Renal cortex interstitium (tissue), 11 donors: ENCODE results near the gene TUBAL3. TPM values are rescaled to one million over a fixed set of nuclear protein-coding genes. Genes with fewer than 3 reads are reported as not detected.
"Not testable (repeated sequence)": the region's sequence is repeated elsewhere in the genome, so short reads cannot be mapped to it uniquely, and the experiment has no call there.

Experiments used
- DNase-seq, 11 donors: peaks; one replicate each; pipeline ENCODE4 v3.0.0-alpha.2; 2013; ENCODE audit warnings: low read depth in 9 of 11, low spot score in 4 of 11; ENCODE audit errors: extremely low read depth in 1 of 11
- polyA plus RNA-seq, 3 donors: library from polyadenylated mRNA; unstranded; fragments of 120-200 nt; gene quantifications; one replicate each; pipeline ENCODE4 v1.2.1, GENCODE V29; 2013; ENCODE audit not compliant: insufficient read length in 3 of 3

TUBAL3 gene
- polyA plus RNA-seq, 3 donors: 0.06 to 0.17 (median 0.17) TPM

DNA sequence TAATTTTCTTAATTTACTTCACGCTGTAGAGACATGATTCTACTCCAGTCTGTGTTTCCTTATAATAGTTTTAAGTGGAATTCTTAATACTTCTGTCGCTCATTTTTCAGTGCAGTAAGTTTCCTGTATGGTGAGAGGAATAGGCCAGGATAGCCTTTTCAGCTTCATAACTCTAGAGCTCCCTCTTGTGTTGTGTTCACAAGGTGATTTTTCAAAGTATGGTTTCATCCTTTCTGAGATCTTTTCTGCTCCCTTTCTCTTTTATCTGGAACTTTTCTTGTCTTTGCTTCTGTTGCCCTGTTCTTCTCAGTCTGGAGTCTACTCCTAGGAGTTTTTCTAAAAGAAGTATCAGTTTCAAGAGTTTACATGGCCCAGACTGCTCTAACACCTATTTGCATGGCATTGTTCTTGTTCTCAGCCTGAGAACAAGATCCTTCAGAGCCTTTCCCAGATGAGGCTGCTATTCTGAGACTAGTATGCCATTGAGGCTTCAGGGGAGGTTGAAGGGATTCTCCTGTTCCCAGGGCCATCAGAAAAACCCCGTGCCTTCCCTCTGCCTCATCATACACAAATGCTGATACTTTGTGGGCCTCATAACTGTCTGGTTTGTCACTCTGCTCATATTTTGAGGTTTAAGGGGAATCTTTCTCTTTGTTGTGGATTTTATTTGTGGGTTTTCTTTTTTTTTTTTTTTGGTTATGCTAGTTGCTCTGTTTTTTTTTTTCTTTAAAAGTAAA is 29.6 kb upstream of the TUBAL3 start:
- no peak for DNase-seq

DNA sequence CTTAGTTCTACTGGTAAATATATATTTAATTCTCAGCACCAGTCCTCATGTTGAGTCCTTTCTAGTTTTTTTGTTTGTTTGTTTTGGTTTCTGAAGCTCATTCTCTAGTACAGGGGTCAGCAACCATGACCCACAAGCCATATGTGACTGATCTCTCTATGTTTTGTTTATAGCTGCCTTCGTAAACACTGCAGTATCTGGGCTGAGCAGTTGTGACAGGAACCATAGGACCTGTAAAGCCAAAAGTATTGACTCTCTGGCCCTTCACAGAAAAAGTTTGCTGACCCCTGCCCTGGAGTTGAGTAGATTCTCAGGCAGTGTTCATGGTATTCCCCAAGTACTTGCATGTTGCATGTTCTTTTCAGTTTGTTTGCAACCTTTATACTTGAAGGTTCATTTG is 28.6 kb upstream of the TUBAL3 start:
- no peak for DNase-seq

DNA sequence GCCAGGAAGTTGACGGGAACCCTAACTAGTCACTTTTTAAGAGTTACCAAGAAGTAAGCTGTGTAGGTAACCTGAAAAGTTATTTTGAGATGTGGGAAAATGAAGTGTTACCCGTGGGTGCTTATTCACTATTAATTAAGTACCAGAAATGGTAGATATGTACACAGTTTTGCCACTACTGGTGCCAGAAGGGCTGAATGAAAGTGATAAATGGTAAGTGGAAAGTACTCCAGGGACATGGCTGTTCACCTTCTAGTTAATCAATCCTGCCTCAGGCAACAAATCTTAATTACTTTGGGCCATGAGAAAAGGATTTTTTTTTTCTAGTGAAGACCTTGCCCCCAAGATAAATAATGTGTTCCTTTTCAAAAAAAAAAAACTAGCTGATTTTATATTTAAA is 23.5 kb upstream of the TUBAL3 start:
- no peak for DNase-seq

DNA sequence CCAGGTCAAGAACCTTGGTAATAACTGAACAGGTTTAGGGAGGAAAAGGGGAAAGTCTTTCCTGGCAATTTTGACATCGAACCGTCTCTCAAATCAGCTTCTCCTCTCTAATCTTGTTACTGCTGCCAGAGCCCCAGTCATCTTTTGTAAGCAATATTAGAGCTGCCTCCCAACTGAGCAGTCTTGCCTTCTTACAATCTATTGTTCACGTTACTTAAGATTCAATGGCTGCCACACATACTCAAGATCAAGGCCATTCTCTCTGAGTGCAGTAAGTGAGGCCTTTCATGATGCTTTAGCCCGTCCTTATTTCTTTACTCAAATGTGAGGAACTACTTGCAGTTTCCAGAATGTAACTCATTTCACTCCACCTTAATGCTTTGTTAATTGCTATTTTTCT is 20.1 kb upstream of the TUBAL3 start:
- no peak for DNase-seq

DNA sequence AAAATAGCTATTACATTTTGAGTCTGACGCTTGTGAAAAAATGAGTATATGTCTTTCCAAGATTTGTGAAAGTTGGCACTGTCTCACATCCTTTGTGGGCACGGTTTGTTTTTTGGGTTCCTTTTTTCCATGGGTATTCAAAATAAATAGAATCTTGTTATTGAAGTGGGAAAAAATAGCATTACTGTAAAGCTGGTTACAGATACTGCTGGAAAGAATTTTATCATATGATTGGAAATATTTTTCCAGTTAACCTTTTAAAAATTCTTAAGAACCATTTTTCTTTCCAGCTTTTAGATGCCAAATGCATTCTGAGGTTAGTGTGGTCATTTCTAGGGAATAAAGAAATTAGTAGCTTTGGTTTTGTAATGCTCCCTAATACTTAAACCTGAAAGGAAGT is 19.1 kb upstream of the TUBAL3 start:
- no peak for DNase-seq

DNA sequence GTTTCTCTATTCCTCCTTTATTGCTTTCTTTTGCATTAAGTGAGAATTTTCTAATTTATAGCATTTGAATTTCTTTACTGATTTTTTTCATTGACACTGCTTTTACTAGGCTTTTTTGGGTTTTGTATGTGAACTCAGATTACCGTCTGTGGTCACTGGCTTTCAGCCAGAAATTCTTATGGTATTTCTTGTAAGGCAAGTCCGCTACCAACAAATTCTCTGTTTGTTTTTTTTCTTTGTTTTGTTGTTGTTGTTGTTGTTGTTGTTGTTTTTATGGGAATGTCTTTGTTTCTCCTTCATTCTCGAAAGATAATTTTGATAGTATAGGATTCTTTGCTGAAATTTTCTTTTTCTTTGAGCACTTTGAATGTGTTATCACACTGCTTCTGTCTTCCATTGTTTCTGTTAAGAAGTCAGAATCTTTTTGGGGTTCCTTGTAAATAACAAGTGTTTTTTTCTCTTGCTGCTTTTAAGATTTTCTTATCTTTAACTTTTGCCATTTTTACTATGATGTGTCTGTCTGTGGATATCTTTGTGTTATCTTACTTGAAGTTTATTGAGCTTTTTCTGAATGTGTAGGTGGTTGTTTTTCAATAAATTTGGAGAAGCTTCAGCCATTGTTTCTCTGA is 15.0 kb upstream of the TUBAL3 start:
- no peak for DNase-seq

DNA sequence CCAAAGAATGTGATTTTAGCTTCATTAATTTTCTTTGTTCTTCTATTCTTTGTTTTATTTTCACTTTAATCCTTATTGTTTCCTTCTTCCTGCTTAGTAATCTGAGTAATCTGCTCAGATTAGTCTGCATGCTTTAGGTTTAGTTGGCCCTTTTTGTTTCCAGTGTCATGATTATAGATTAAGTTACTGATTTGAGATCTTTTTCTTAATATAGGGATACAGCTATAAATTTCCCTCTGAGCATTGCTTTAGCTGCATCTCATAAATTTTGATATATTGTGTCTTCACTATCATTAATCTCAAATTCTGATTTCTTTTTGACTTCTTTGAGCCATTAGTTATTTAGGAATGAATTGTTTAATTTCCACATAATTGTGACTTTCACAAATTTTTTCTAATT is 14.0 kb upstream of the TUBAL3 start:
- DNase-seq: no peak

DNA sequence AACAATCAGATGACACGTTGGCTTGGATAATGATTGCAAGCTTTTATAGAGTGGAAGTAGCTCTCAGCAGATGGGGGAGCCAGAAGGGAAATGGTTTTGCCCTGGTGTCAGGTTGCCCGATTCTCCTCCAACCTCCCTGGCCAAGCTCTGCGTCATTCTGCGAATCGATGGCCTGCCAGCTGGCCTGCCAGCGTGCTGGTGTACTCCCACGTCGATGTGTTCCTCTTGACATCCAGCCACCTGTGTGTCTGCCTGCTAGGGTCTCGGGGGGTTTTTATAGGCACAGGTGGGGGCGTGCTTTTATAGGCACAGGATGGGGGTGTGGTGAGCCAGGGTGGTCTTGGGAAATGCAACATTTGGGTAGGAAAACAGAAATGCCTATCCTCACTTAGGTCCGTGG is 12.4 kb upstream of the TUBAL3 start:
- DNase-seq: no peak

DNA sequence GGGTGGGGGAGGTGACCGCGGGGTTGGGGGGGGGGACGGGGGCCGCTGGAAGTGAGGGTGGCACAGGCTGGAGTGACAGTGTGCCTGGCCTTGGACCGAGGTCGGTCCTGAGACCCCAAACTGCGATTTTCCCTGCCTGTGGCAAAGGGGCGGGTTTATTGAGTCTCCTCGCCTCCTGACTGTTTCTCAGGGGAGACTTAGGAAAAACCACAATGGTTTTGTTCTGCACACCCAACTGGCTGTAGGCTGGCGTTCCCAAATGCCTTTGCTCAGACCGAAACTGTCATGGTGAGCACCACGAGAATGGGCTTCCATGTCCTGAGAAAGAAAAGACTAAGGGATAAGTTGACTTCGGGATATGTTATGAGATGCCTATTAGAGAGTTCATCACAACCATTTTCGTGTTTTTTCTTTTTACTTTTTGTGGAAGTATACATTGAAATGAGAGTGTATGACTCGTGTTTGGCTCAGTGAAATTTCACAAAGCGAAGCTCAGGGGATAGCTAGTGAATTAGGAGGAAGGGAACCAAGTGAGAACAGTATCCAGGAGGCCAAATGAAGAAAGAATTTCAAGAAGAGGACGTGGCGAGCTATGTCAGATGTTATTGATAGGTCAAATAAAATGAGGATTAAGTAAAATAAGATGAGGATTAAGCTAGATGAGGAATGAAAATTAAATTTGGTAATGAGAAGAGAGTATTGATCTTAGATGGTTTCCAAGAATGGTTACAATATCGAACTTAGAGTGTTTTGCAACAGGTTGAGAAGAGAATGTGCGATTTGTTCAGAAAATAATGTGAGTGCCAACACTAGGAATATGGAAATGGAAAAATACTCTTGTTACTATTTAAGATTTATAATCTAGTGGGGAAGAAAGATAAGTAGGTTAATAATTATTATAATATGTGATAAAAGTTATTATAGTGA is 8.6 kb upstream of the TUBAL3 start:
- peak in 2 of 11 donors; percentile 12 to 15 for DNase-seq

DNA sequence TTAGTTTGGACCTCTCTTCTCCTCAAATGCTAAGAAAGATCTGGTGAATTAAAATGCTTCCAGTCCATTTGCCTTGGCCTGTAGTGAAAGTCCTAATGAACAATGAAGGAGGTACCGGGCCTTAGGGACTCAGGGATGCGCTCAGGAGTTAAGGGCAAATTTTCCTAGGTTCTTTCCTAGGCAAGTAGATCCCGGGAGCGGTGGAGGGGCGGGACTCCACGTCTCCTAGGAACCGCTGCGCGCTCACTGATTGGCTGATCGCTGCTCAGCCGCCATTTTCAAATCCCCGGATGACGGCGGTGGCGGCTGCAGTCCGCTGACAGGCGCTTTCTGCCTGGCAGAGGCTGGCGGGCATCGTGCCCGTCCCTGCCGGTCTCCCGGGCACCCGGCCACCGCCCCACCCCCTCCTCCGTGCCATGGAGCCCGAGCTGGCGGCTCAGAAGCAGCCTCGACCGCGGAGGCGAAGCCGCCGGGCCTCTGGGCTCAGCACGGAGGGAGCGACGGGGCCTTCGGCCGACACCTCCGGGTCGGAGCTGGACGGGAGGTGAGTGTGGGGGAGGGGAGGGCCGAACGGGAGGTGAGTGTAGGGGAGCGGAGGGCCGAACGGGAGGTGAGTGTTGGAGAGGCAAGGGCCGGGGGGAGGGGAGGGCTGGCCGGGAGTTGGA is 7.8 kb upstream of the TUBAL3 start, which contains the start of gene NET1:
Gene NET1 (plus strand): TSS at position 281 of the 665 bp plus-strand sequence. CDS start 136 bp downstream, at position 417.
- peak; percentile 68 to 87 (median 84) for DNase-seq

DNA sequence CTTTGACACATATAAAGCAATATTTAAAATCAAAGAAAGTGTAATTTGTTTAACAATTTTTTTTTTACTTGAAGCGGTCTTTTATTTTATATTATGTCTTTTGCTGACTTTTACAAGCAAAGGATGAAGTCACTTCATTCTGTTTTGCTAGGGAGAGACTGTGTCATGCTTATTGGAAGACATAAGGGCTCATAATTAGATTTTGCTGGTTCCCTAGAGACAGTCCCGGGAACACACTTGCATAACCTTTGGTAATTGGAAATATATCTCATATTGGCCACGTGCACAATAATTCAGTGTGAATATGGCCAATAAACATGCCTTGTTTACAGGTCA is 7.3 kb upstream of the TUBAL3 start:
- DNase-seq: no peak

DNA sequence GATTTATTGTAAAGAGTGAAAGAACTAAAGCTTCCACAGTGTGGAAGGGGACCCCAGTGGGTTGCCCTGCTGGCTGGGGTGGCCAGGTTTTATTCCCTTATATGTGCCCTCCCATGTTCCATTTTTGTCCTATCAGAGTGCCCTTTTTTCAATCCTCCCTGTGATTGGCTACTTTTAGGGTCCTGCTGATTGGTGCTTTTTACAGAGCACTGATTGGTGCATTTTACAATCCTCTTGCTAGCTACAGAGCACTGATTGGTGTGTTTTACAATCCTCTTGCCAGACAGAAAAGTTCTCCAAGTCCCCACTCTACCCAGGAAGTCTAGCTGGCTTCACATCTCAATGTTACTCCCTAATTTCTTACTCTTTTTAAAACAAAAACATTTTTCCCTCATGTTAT is 6.2 kb upstream of the TUBAL3 start:
- not testable (repeated sequence) for DNase-seq

DNA sequence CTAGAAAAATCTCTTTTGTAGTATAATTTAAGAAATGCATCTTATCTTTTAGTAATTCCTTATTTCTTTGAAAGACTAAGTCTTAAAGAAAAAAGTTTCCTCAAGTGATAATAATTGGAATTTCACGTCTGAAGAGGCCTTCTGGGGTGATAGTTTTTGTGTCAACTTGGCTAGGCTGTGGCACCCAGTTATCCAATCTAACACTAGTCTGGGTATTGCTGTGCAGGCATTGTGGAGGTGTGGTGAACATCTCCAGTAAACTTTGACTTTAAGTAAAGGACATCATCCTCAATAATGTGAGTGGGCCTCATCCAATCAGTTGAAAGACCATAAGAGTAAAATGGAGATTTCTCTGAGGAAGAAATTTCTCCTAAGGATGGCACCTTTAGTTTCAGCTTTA is 2.3 kb upstream of the TUBAL3 start:
- no peak for DNase-seq

DNA sequence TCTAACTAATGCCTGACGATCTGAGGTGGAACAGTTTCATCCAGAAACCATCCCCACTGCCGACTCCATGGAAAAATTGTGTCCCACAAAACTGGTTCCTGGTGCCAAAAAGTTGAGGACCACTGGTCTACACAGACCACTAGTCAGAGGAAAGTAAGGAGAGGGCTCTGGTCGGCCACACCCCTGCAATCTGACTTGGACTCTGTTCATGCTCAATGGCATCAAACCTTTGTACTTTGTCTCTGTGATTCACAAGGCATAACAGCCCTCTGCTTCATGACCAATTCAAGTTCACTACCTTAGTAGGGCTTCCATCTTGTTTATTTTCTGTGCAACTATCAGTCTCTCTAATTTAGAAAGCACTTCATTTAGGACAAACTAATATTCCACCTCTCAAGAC is 1.8 kb downstream of the TUBAL3 start:
- no peak for DNase-seq

DNA sequence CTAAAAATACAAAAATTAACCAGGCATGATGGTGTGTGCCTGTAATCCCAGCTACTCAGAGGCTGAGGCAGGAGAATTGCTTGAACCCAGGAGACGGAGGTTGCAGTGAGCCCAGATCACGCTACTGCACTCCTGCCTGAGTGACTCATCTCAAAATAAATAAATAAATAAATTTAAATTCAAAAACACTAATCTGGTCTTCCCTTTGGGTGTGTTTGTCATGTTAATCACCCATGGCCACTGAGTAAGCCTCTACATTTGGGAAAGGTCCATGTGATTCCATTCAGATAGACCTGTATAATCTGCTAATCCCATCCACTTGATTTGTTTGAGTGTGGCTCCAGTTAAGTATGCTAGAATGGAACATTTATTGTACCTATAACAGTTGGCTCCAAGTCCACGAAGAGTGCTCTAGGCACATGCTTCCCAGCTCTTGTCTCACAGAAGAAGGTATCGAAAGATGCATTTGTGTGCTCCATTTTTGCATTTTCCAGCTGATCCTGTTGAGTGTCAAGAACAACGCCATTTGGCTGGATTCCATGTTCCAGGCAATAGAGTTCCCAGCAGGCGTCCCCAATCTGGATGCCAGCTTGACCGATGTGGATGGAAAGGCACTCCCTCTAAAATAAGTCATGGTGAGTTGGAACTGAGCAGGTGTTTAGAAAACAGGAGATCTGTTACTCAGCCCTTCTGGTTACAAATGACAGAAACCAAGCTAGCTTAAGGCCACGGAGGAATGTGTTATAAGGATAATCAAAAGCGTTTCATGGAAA is 4.0 kb downstream of the TUBAL3 start:
- DNase-seq: no peak

DNA sequence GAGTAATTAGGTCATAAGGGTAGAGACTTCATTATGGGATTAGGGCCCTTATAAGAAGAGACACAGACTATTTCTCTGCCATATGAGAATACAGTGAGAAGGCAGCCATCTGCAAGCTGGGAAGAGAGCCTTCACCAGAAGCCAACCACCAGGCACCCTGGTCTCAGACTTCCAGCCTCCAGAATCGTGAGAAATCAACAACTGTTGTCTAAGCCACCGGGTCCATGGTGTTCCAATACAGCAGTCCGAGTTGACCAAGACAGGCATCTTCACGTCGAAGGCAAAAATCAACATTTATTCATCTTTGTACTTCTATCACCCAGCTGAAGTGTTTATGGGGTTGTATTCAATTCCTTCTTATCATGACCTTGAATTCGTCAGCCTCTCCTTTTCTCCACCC is 5.3 kb downstream of the TUBAL3 start:
- no peak for DNase-seq

DNA sequence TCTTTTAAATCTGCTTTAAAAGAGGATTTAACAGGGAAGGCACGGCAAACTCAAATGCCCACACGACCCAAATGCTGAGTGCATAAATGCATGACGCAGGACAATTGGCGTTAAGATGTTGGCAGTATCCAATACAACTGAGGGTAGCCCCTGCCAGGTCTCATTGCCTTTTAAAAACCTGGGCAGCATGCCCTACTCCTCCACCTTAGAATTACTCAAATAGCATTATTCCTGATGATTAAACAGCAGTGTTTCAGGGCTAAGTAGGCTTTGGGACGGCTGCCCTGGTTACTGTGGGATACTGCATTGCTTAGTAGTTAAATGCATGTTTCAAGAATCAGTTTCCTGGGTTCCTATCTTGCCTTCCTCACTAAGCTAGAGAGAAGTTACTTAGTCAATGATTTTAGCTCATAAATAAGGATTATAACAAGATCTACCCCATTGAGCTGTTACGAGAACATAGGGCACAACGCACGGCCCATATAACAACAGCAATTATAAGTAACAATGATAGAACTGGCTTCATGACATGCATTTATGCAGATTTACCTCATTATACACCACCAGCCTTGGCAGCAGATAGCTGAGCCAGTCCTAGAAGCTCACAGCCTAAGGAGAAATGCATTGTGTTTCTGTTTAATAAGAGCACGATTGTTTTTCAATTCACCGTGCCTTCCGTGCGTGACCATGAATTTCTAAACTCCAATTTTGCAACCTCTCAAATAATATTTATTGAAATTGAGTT is 7.9 kb downstream of the TUBAL3 start:
- DNase-seq: no peak

DNA sequence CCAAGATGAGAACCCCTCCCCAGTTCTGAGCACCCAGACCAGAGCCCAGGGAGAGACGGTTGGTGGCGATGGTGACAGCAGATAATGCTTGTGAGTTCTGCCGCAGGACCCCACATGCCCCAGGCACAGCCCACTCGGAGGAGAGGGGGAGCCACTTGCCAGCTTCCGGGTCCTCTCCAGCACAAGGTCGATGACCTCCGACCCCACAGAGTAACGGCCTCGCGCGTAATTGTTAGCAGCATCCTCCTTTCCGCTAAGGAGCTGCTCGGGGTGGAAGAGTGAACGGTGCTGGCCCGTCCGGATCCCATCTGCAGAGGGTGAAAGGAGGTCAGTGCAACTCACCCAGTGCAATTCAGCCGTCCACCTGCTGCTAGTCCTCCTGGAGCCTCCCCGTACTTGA is 9.5 kb downstream of the TUBAL3 start:
- DNase-seq: no peak
